SK-N-SH treated with all-trans-retinoic acid at 6 μM for 48 hours (cell line): ENCODE measurements around the gene ASB7.

Experiments used
- CSDC2 ChIP-seq: fragments of 250-450 bp; sonication (Bioruptor Pico); IDR thresholded peaks from 2 replicates; pipeline ENCODE4 v1.5.0; 2020; ENCODE audit warnings: mild to moderate bottlenecking, moderate library complexity
- OSR1 ChIP-seq: fragments of 250-450 bp; sonication (Bioruptor Pico); IDR thresholded peaks from 2 replicates; pipeline ENCODE4 v1.8.0; 2022; ENCODE audit warnings: moderate library complexity, mild to moderate bottlenecking, inconsistent platforms
- ZC3H10 ChIP-seq: fragments of 250-450 bp; sonication (Bioruptor Pico); IDR thresholded peaks from 2 replicates; pipeline ENCODE4 v1.5.1; 2021; ENCODE audit warnings: mild to moderate bottlenecking, moderate library complexity
- TF ChIP-seq, protein P1 (sequence below): fragments of 250-450 bp; sonication (Bioruptor Pico); IDR thresholded peaks from 2 replicates; pipeline ENCODE4 v1.8.0; 2021; ENCODE audit warnings: low read depth, mild to moderate bottlenecking, moderate library complexity, borderline replicate concordance
- TF ChIP-seq, protein P2 (sequence below): fragments of 250-450 bp; sonication (Bioruptor Pico); IDR thresholded peaks from 2 replicates; pipeline ENCODE4 v1.5.1; 2021; ENCODE audit warnings: mild to moderate bottlenecking, moderate library complexity

- TF ChIP-seq, protein P1, sequence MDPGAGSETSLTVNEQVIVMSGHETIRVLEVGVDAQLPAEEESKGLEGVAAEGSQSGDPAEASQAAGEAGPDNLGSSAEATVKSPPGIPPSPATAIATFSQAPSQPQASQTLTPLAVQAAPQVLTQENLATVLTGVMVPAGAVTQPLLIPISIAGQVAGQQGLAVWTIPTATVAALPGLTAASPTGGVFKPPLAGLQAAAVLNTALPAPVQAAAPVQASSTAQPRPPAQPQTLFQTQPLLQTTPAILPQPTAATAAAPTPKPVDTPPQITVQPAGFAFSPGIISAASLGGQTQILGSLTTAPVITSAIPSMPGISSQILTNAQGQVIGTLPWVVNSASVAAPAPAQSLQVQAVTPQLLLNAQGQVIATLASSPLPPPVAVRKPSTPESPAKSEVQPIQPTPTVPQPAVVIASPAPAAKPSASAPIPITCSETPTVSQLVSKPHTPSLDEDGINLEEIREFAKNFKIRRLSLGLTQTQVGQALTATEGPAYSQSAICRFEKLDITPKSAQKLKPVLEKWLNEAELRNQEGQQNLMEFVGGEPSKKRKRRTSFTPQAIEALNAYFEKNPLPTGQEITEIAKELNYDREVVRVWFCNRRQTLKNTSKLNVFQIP (CRISPR knock-in tag) = no peak
- TF ChIP-seq ZC3H10 (CRISPR knock-in tag) (no peak), OSR1 (CRISPR knock-in tag) (no peak), CSDC2 (no peak)
- TF ChIP-seq, protein P2, sequence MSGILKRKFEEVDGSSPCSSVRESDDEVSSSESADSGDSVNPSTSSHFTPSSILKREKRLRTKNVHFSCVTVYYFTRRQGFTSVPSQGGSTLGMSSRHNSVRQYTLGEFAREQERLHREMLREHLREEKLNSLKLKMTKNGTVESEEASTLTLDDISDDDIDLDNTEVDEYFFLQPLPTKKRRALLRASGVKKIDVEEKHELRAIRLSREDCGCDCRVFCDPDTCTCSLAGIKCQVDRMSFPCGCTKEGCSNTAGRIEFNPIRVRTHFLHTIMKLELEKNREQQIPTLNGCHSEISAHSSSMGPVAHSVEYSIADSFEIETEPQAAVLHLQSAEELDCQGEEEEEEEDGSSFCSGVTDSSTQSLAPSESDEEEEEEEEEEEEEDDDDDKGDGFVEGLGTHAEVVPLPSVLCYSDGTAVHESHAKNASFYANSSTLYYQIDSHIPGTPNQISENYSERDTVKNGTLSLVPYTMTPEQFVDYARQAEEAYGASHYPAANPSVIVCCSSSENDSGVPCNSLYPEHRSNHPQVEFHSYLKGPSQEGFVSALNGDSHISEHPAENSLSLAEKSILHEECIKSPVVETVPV (CRISPR knock-in tag) = no peak
These were observed 1.2 kb upstream of the ASB7 start for GRCh38 chr15:100601163-100601562.
